ENCODE data around the gene AJAP1.

Gene AJAP1

GRCh38 chr1:4729090-4729471 lies 74.7 kb downstream of the AJAP1 start:
- DNase-seq (ENCODE audit: low read depth in 3 of 3, low spot score in 1 of 3) = no peak

DNA sequence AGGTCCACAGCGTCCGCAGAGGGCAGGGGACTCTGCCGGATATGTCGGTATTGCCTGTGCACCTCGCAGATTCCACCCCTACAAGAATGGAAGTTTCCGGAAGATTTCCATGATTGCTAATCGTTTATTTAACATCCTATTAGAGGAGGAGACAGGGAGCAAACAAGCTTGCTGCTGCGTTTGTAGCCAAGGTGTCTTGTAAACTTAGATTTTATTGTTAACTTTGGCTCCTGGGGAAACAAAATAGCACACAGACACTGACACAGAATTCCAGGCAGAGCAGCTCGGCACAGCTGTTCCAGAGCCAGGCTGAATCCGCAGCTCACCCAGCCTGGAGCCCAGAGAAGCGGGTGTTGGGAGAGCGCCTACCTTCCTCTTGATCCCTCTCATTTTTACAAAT lies 75.7 kb downstream of the AJAP1 start:
- no peak for DNase-seq (ENCODE audit: low read depth in 3 of 3, low spot score in 1 of 3)

- no peak for DNase-seq (ENCODE audit: low read depth in 3 of 3, low spot score in 1 of 3)
Observed at GRCh38 chr1:4733446-4734177, 79.2 kb downstream of the AJAP1 start.

GRCh38 chr1:4734219-4734618 lies 79.8 kb downstream of the AJAP1 start:
- DNase-seq (ENCODE audit: low read depth in 3 of 3, low spot score in 1 of 3) = no peak

GRCh38 chr1:4734791-4735190 lies 80.4 kb downstream of the AJAP1 start:
- no peak for DNase-seq (ENCODE audit: low read depth in 3 of 3, low spot score in 1 of 3)

DNA sequence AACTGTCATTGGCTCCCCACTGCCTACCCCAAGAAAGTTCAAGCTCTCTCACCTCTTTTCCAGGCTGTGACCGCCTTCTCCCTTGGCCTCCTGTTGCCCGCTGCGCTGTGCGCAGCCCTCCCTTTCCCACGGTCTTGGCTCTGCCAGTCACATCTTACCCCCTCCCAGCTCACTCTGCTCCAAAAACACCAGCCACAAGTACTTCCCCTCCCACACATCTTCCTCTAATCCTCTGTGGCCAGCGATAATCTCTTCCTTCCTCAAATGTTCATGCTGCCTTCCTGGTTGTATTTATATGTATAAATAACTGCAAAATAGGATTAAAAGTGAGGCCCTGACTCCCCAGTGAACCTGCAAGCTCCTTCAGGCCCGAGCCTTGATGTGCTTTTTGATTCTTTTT lies 81.8 kb downstream of the AJAP1 start:
- DNase-seq (ENCODE audit: low read depth in 3 of 3, low spot score in 1 of 3) = no peak

DNA sequence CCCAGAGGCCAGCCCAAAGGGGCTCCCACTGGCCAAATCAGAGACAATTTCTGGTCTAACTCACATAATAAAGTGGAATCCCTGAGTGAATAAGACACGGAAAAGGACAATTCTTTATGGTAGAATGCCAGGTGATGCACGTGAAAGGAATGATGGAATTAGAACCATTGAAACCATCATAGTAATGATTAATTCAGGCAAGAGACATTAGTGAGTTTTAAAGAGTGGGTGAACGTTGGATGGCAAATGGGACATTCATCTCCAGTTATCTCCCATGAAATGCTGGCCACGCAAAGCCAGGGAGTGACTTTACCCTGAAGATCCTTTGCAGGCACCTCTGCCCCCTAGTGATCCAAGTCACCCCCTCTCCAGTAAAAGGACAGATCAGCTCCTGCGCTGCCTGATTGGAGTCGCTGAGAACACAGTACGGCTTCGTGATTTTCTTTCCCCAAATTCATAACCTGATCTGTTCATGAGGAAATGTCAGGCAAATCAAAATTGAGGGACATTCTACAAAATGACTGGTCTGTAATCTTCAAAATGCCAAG lies 87.5 kb downstream of the AJAP1 start:
- no peak for DNase-seq (ENCODE audit: low read depth in 3 of 3, low spot score in 1 of 3)

- no peak for DNase-seq (ENCODE audit: low read depth in 3 of 3, low spot score in 1 of 3)
Observed at GRCh38 chr1:4743978-4744750, 89.8 kb downstream of the AJAP1 start.

DNA sequence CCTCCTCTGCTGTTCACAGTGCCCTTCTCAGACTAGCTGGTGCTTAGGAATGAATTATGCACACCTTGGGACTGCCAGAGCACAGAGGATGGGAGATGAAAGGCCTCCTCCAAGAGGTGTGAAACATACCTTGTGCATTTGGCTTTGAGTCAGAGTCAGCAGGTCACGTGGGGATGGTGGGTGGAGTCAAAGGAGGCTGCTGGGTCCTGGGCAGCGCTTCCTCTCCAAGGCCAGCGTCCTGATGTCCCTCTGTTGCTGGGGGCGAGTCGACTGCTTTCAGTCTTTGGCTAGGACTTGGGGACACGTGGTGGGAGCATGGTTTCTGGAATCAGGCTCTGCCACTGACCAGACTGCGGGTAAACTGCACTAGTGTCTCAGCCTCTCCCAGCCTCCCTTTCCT lies 91.2 kb downstream of the AJAP1 start:
- no peak for DNase-seq (ENCODE audit: low read depth in 3 of 3, low spot score in 1 of 3)

- no peak for DNase-seq (ENCODE audit: low read depth in 3 of 3, low spot score in 1 of 3)
Observed at GRCh38 chr1:4749406-4749805, 95.0 kb downstream of the AJAP1 start.

DNA sequence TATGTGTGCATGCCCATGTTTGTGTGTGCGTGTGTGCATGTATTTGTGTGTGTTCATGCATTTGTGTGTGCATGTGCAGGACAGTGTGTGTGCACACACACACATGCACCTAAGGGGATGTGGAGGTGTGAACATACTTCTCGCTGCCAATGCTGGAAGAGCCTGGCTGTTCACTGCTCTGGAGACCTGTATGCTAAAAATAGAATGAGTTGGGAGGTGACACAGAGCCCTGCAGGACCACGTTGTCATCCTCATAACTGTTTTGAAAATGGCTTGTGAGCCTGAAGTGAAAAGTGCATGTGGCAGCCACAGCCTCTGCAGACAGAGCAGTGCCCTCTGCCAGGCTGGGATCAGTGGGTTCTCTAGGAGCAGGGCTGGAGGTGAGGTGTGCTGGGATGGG lies 95.8 kb downstream of the AJAP1 start:
- DNase-seq (ENCODE audit: low read depth in 3 of 3, low spot score in 1 of 3) = no peak

DNA sequence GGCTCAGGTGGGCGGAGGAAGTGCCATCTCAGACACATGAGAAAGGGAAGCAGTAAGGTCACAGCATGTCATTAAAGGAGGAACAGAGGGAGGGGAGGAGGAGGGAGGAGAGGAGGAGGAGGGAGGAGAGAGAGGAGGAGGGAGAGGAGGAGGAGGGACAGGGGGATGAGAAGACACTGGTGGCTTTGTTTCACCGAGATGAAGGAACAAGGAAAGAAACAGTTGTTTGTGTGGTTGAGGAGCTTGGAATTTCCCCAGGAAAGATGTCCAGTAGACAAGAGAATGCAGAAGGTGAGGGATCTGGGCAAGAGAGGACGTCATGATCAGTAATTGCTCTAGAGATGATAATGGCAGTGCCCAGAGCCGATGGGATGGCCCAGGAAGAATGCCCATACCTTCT lies 97.7 kb downstream of the AJAP1 start:
- DNase-seq (ENCODE audit: low read depth in 3 of 3, low spot score in 1 of 3) = no peak

- no peak for DNase-seq (ENCODE audit: low read depth in 3 of 3, low spot score in 1 of 3)
Observed at GRCh38 chr1:4754816-4755215, 100.4 kb downstream of the AJAP1 start.

DNA sequence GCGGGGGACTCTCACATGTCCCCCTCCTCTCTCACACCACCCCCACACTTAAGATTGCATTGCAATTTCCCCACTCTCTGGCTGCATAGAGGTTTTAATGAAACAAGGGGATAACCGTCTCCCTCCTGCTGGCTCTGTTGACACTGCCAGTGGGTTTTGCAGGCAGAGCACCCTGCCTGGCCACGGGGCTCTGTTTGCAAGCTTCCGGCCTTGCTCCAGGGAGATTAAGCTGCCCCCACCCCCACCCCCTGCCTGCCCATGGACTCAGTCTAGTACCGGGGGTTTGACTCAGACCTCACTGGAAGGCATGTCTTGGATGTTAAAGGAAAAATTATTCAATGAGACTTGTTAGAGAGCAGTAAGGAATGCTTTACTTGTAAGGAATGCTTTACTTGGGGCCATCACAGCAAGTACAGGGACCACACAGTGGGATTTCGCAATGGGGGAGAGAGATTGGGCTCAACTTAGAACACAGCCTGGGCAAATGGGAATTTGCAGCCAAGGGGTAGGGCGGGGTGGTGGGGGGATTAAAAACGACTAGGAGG lies 101.0 kb downstream of the AJAP1 start:
- no peak for DNase-seq (ENCODE audit: low read depth in 3 of 3, low spot score in 1 of 3)

- no peak for DNase-seq (ENCODE audit: low read depth in 3 of 3, low spot score in 1 of 3)
Observed at GRCh38 chr1:4755864-4756504, 101.6 kb downstream of the AJAP1 start.

- no peak for DNase-seq (ENCODE audit: low read depth in 3 of 3, low spot score in 1 of 3)
Observed at GRCh38 chr1:4756851-4757580, 102.6 kb downstream of the AJAP1 start.

DNA sequence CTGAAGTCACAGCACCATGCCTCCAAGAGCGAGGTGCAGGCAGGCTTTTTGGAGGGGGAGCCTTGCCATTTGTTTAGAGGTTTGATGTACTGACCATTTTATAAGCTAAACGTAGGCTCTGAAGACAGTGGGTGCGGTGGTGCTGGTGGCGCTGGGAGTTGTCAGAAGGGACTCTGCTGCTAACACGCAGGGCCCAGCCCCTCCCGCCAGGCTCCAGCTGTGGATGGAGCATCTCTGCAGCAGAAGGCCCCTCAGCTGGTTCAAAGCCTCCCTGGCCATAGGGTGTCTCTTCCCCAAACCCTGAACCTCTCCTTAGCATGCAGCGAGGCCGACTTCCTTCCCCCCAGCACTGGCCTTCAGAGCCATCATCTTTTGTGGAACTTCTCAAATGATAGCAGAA lies 105.3 kb downstream of the AJAP1 start:
- DNase-seq (ENCODE audit: low read depth in 3 of 3, low spot score in 1 of 3) = no peak

DNA sequence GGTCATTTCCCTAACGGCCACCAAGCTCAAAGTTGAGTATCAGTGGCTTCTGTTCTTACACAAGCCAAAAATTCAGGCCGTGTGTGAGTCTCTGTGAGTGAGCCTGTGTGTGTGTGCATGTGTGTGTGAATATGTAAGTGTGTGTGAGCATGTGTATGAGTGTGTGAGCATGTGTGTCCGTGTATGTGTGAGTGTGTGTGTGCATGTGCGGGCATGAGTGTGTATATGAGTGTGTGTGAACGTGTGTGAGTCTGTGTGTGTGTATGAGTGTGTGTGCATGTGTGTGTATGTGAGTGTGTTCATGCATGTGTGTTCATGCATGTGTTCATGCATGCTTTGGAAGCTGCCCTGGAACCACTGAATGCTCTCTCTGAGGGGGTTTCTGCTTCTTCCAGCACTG lies 105.7 kb downstream of the AJAP1 start:
- DNase-seq (ENCODE audit: low read depth in 3 of 3, low spot score in 1 of 3) = no peak

DNA sequence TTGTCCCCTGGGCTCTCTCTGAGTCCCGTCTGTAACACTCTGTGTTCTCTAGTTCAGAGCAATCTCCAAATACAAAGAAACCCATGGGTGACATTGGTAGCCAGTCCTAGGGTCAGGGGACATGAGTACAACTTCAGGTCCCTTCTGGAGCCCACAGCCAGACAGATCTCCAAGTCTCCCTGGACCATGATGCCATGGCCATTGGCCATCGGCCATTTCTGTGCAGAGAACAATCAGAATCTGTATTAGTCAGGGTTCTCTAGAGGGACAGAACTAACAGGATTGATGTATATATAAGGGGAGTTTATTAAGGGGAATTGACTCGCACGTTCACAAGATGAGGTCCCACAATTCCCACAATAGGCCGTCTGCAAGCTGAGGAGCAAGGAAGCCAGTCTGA lies 106.9 kb downstream of the AJAP1 start:
- no peak for DNase-seq (ENCODE audit: low read depth in 3 of 3, low spot score in 1 of 3)

DNA sequence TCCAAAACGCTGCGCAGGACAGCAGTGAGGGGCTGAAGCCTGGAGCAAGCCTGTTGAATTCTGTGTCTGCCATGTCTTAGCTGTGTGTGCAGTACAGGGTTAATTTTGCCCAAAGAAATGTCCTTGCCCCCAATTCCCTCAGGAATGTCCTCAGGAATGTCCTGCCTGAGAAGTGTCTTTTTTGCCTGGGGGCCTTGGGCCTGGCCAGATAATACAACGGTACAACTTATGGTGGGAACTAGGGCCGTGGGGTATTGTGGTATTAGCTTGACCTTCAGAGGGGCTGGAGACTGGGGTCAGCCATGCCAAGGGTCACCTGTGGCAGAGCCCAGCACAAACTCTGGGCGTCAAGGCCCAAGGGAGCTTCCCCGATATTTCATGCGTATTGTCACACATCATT lies 107.7 kb downstream of the AJAP1 start:
- DNase-seq (ENCODE audit: low read depth in 3 of 3, low spot score in 1 of 3) = no peak

- no peak for DNase-seq (ENCODE audit: low read depth in 3 of 3, low spot score in 1 of 3)
Observed at GRCh38 chr1:4767308-4767707, 112.9 kb downstream of the AJAP1 start.
